HG02678 (cell line): ENCODE results near the gene KCTD7.
"Not testable (repeated sequence)": the region's sequence is repeated elsewhere in the genome, so short reads cannot be mapped to it uniquely, and the experiment has no call there.

ENCODE experiments used
- ATAC-seq: cut with Tn5 transposase; IDR thresholded peaks from one replicate; pipeline ENCODE4 v1.9.1; 2021; ENCODE audit warnings: mild to moderate bottlenecking, moderate library complexity; ENCODE audit not compliant: unreplicated experiment

The KCTD7 gene

GRCh38 chr7:66615699-66616098 lies 13.0 kb upstream of the KCTD7 start:
- ATAC-seq = no peak

- ATAC-seq = no peak
These were observed 11.4 kb upstream of the KCTD7 start for GRCh38 chr7:66617295-66617694.

GRCh38 chr7:66619341-66619948 lies 9.2 kb upstream of the KCTD7 start:
- ATAC-seq = not testable (repeated sequence)

GRCh38 chr7:66626331-66626934 lies 2.2 kb upstream of the KCTD7 start:
- ATAC-seq = no peak

GRCh38 chr7:66627151-66627681 lies 1.5 kb upstream of the KCTD7 start:
- no peak for ATAC-seq

- ATAC-seq = peak; percentile 6
These were observed 760 bp upstream of the KCTD7 start for GRCh38 chr7:66627881-66628360.

GRCh38 chr7:66629222-66630062 lies 761 bp downstream of the KCTD7 start:
- no peak for ATAC-seq

GRCh38 chr7:66630531-66630930 lies 1.9 kb downstream of the KCTD7 start:
- ATAC-seq = no peak

- no peak for ATAC-seq
These were observed 2.8 kb downstream of the KCTD7 start for GRCh38 chr7:66631471-66631870.

- no peak for ATAC-seq
These were observed 6.1 kb downstream of the KCTD7 start for GRCh38 chr7:66634816-66635215.

GRCh38 chr7:66635322-66635981 lies 6.8 kb downstream of the KCTD7 start:
- not testable (repeated sequence) for ATAC-seq

- not testable (repeated sequence) for ATAC-seq
These were observed 7.4 kb downstream of the KCTD7 start for GRCh38 chr7:66635982-66636546.

GRCh38 chr7:66638309-66639099 lies 9.8 kb downstream of the KCTD7 start:
- no peak for ATAC-seq

- ATAC-seq = no peak
These were observed 11.1 kb downstream of the KCTD7 start for GRCh38 chr7:66639773-66640172.

GRCh38 chr7:66640802-66641525 lies 12.3 kb downstream of the KCTD7 start:
- no peak for ATAC-seq

GRCh38 chr7:66641526-66641871 lies 12.8 kb downstream of the KCTD7 start:
- ATAC-seq = no peak

- no peak for ATAC-seq
These were observed 13.5 kb downstream of the KCTD7 start for GRCh38 chr7:66642186-66642585.

GRCh38 chr7:66642932-66643331 lies 14.3 kb downstream of the KCTD7 start:
- ATAC-seq = no peak

GRCh38 chr7:66643395-66643794 lies 14.7 kb downstream of the KCTD7 start:
- ATAC-seq = no peak
